ENCODE measurements around the gene PTGDS.

DNA sequence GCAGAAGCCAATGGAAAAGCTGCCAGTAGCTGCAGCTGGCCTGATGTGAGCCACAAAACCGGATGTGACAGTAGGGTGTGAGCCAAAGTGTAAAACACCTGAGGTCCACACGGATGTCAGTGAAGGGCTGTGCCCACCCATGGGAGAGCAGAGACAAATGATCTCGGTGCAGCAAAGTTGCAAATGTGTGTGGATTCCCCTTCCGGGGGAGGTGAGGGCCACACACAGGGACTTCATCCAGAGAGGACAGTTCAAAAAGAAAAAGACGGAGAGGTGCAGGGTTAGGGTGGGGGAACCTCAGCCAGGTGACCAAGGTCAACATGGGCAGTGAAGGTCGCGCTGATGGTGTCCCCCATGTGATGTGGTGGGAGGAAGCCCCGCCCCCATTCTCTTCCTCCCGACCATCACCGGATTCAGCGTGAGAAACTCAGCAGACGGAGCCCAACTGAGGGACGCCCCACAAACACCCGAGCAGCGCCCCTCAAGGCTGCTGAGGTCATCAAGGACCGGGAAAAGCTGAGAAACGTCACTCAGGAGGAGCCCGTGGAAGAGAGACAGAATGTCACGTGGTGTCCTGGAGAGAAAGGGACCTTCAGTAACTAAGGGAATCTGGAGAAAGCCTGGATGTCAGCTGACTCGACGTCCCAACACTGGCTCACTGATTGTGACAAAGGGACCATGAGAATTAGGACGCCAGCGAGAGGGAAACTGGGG lies 11.4 kb upstream of the PTGDS start:
- no peak for TF ChIP-seq GATA2 (IDR thresholded peaks at IDR 0.05; ENCODE audit: low read depth, low read length)
- no peak for TF ChIP-seq GATA3 (IDR thresholded peaks at IDR 0.05; ENCODE audit: low read depth, low read length)
